H9 (cell line): ENCODE measurements around the gene SGCE. TPM values are rescaled to one million over a fixed set of nuclear protein-coding genes. Genes with fewer than 3 reads are reported as not detected.

Experiments
- DNase-seq: peaks from one replicate; pipeline ENCODE4 v3.0.0-alpha.2; 2017
- H2AFZ ChIP-seq: one replicate; pipeline ENCODE4 v1.6.1; 2013; ENCODE audit warnings: mild to moderate bottlenecking, low read length, control low read depth, moderate library complexity
- H2AK5ac ChIP-seq: 2 replicates; pipeline ENCODE4 v1.6.1; 2013; ENCODE audit warnings: low read length, control low read depth, mixed read lengths; ENCODE audit not compliant: insufficient read length
- H2BK120ac ChIP-seq: one replicate; pipeline ENCODE4 v1.6.1; 2013; ENCODE audit warnings: low read depth, mild to moderate bottlenecking, low read length, control low read depth, inconsistent platforms; ENCODE audit not compliant: poor library complexity, severe bottlenecking
- H2BK12ac ChIP-seq: 2 replicates; pipeline ENCODE4 v1.6.1; 2013; ENCODE audit warnings: low read length, control low read depth, mixed read lengths, low read depth; ENCODE audit not compliant: insufficient read length
- H2BK15ac ChIP-seq: 2 replicates; pipeline ENCODE4 v1.6.1; 2013; ENCODE audit warnings: low read depth, low read length, control low read depth
- H2BK20ac ChIP-seq: one replicate; pipeline ENCODE4 v1.6.1; 2013; ENCODE audit warnings: low read depth, mild to moderate bottlenecking, low read length, control low read depth, inconsistent platforms; ENCODE audit not compliant: poor library complexity, severe bottlenecking
- H2BK5ac ChIP-seq: 2 replicates; pipeline ENCODE4 v1.6.1; 2013; ENCODE audit warnings: low read length, control low read depth, mixed read lengths; ENCODE audit not compliant: insufficient read length
- H3K14ac ChIP-seq: 2 replicates; pipeline ENCODE4 v1.6.1; 2013; ENCODE audit warnings: low read length, control low read depth; ENCODE audit not compliant: insufficient read depth
- H3K18ac ChIP-seq: 2 replicates; pipeline ENCODE4 v1.6.1; 2013; ENCODE audit warnings: low read depth, mild to moderate bottlenecking, mixed read lengths, low read length, control low read depth; ENCODE audit not compliant: insufficient read length
- H3K23ac ChIP-seq: 2 replicates; pipeline ENCODE4 v1.6.1; 2013; ENCODE audit warnings: low read length, control low read depth, mixed read lengths, low read depth; ENCODE audit not compliant: insufficient read length
- H3K23me2 ChIP-seq: 2 replicates; pipeline ENCODE4 v1.6.1; 2013; ENCODE audit warnings: low read depth, mild to moderate bottlenecking, mixed read lengths, low read length, control low read depth; ENCODE audit not compliant: insufficient read length, poor library complexity, severe bottlenecking
- H3K27ac ChIP-seq: 2 replicates; pipeline ENCODE4 v1.5.1; 2013; ENCODE audit warnings: low read length, control low read depth, mixed read lengths, low read depth; ENCODE audit not compliant: insufficient read length
- H3K27me3 ChIP-seq: 2 replicates; pipeline ENCODE4 v1.6.1; 2013; ENCODE audit warnings: low read length, control low read depth, inconsistent platforms; ENCODE audit not compliant: insufficient read depth
- H3K4ac ChIP-seq: 2 replicates; pipeline ENCODE4 v1.6.1; 2013; ENCODE audit warnings: low read depth, mild to moderate bottlenecking, control low read depth, inconsistent platforms, low read length, moderate library complexity
- H3K4me1 ChIP-seq: 2 replicates; pipeline ENCODE4 v1.6.1; 2013; ENCODE audit warnings: low read length, control low read depth, inconsistent platforms; ENCODE audit not compliant: insufficient read depth
- H3K4me2 ChIP-seq: 2 replicates; pipeline ENCODE4 v1.6.1; 2013; ENCODE audit warnings: low read length, control low read depth, mixed read lengths; ENCODE audit not compliant: insufficient read length, insufficient read depth
- H3K56ac ChIP-seq: 2 replicates; pipeline ENCODE4 v1.6.1; 2013; ENCODE audit warnings: low read depth, mild to moderate bottlenecking, mixed read lengths, low read length, control low read depth; ENCODE audit not compliant: insufficient read length
- H3K79me1 ChIP-seq: 2 replicates; pipeline ENCODE4 v1.6.1; 2013; ENCODE audit warnings: low read depth, mild to moderate bottlenecking, moderate library complexity, low read length, control low read depth, inconsistent platforms; ENCODE audit not compliant: insufficient read depth, poor library complexity, severe bottlenecking
- H3K79me2 ChIP-seq: 2 replicates; pipeline ENCODE4 v1.6.1; 2013; ENCODE audit warnings: low read length, control low read depth, inconsistent platforms; ENCODE audit not compliant: insufficient read depth
- H3K9ac ChIP-seq: 2 replicates; pipeline ENCODE4 v1.6.1; 2013; ENCODE audit warnings: low read length, control low read depth, mixed read lengths; ENCODE audit not compliant: insufficient read length; ENCODE audit errors: extremely low read depth
- H3K9me3 ChIP-seq: one replicate; pipeline ENCODE4 v1.6.1; 2013; ENCODE audit warnings: low read depth, low read length, inconsistent platforms; ENCODE audit not compliant: control insufficient read depth
- H3T11ph ChIP-seq: one replicate; pipeline ENCODE4 v1.6.1; 2013; ENCODE audit warnings: mild to moderate bottlenecking, low read length, control low read depth, inconsistent platforms
- H4K20me1 ChIP-seq: one replicate; pipeline ENCODE4 v1.6.1; 2013; ENCODE audit not compliant: control insufficient read depth, insufficient read length, insufficient read depth
- H4K5ac ChIP-seq: 2 replicates; pipeline ENCODE4 v1.6.1; 2013; ENCODE audit warnings: low read depth, mild to moderate bottlenecking, mixed read lengths, low read length, control low read depth; ENCODE audit not compliant: insufficient read length
- H4K8ac ChIP-seq: replicated peaks from 2 replicates; pipeline ENCODE4 v1.6.1; 2013; ENCODE audit warnings: low read length, control low read depth, mixed read lengths, low read depth; ENCODE audit not compliant: insufficient read length
- H4K91ac ChIP-seq: 2 replicates; pipeline ENCODE4 v1.6.1; 2013; ENCODE audit warnings: low read depth, mild to moderate bottlenecking, moderate library complexity, mixed read lengths, low read length, control low read depth; ENCODE audit not compliant: insufficient read length
- H3K27ac Mint-ChIP-seq, 3 experiments: 2 replicates in 2 of 3; 3 replicates in 1 of 3; pipeline ENCODE4 v1.8.0; 2020 to 2021; ENCODE audit warnings: mixed read lengths in 3 of 3, mild to moderate bottlenecking in 1 of 3, moderate library complexity in 1 of 3
- H3K27me3 Mint-ChIP-seq: 2 replicates; pipeline ENCODE4 v1.8.0; 2021; ENCODE audit warnings: low read depth, mild to moderate bottlenecking, moderate library complexity, mixed read lengths
- H3K36me3 Mint-ChIP-seq, 3 experiments: 2 replicates in 2 of 3; 3 replicates in 1 of 3; pipeline ENCODE4 v1.8.0; 2020 to 2021; ENCODE audit warnings: low read depth in 3 of 3, mixed read lengths in 3 of 3; ENCODE audit not compliant: insufficient read depth in 1 of 3
- H3K4me1 Mint-ChIP-seq, 2 experiments: 2 replicates each; pipeline ENCODE4 v1.8.0; 2020; ENCODE audit warnings: mixed read lengths in 2 of 2
- H3K4me3 Mint-ChIP-seq, 2 experiments: 2 replicates in 1 of 2; 3 replicates in 1 of 2; pipeline ENCODE4 v1.8.0; 2020 to 2021; ENCODE audit warnings: mild to moderate bottlenecking in 2 of 2, mixed read lengths in 2 of 2, moderate library complexity in 1 of 2
- H3K9me3 Mint-ChIP-seq, 2 experiments: 2 replicates in 1 of 2; 3 replicates in 1 of 2; pipeline ENCODE4 v1.8.0; 2020; ENCODE audit warnings: mild to moderate bottlenecking in 2 of 2, mixed read lengths in 2 of 2, moderate library complexity in 1 of 2
- CTCF ChIP-seq: fragments of 200-600 bp; sonication (generic); conservative IDR thresholded peaks from 3 replicates; pipeline ENCODE4 v1.8.0; 2021; ENCODE audit warnings: antibody characterized with exemption, mild to moderate bottlenecking
- WGBS: extraction: QIAGEN DNeasy Blood & Tissue Kit; methylation state at CpG from one replicate; pipeline ENCODE4 v1.1.7; 2013; ENCODE audit warnings: missing lambda C conversion rate, low lambda C conversion rate, mixed read lengths; ENCODE audit not compliant: insufficient read length; ENCODE audit errors: extremely low coverage; 5-methylcytosine and 5-hydroxymethylcytosine counted together
- total RNA-seq: library from RNA; stranded (reverse); gene quantifications from 2 replicates; pipeline ENCODE4 v1.2.1, GENCODE V29; 2021

Gene SGCE
- total RNA-seq, 1 experiment from 2014 or later: 30.5 TPM

- WGBS: no CpG with 5 or more reads among the region's 1 CpG
- no peak overlapping the region for H2BK15ac ChIP-seq
- H2AFZ ChIP-seq: no peak overlapping the region
- no peak overlapping the region for H2AK5ac ChIP-seq
- Mint-ChIP-seq H3K4me1 (no peaks in the 10 kb centered on the region), H3K9me3 (peaks cover under 1 to 4% of the 10 kb centered on the region in 2 experiments; a peak in 4 of 5 replicates), H3K27me3 (no peaks in the 10 kb centered on the region), H3K36me3 (peaks cover 4 to 12% (median 5%) of the 10 kb centered on the region in 3 experiments; a peak in 4 of 7 replicates), H3K27ac (no peak overlapping the region), H3K4me3 (no peak overlapping the region)
- DNase-seq: no peak
- H2BK120ac ChIP-seq: no peak overlapping the region
- H3K79me1 ChIP-seq: no peaks in the 10 kb centered on the region
- H4K5ac ChIP-seq: no peak overlapping the region
- H4K20me1 ChIP-seq: no peaks in the 10 kb centered on the region
- H3K27ac ChIP-seq: no peak overlapping the region
- no peak overlapping the region for H3T11ph ChIP-seq
- H2BK20ac ChIP-seq: no peak overlapping the region
- H3K23me2 ChIP-seq: no peaks in the 10 kb centered on the region
- H3K56ac ChIP-seq: no peak overlapping the region
- no peak overlapping the region for H3K4me2 ChIP-seq
- no peak overlapping the region for H2BK12ac ChIP-seq
- H3K4ac ChIP-seq: no peak overlapping the region
- no peaks in the 10 kb centered on the region for H3K9me3 ChIP-seq
- H3K4me1 ChIP-seq: no peaks in the 10 kb centered on the region
- no peaks in the 10 kb centered on the region for H3K27me3 ChIP-seq
- no peak overlapping the region for H2BK5ac ChIP-seq
- H3K14ac ChIP-seq: no peak overlapping the region
- no peak overlapping the region for H4K91ac ChIP-seq
- no peaks in the 10 kb centered on the region for H3K79me2 ChIP-seq
- H3K9ac ChIP-seq: no peak overlapping the region
- no peak overlapping the region for H3K18ac ChIP-seq
- no peak overlapping the region for H4K8ac ChIP-seq
- TF ChIP-seq CTCF: no peak
- H3K23ac ChIP-seq: no peak overlapping the region
Observed at GRCh38 chr7:94584113-94584512, 71.8 kb downstream of the SGCE start.
